ENCODE results near the gene PRKCB. TPM values are rescaled to one million over a fixed set of nuclear protein-coding genes. Genes with fewer than 3 reads are reported as not detected.

The PRKCB gene
- polyA plus RNA-seq, 1 experiment, result not detected

DNA sequence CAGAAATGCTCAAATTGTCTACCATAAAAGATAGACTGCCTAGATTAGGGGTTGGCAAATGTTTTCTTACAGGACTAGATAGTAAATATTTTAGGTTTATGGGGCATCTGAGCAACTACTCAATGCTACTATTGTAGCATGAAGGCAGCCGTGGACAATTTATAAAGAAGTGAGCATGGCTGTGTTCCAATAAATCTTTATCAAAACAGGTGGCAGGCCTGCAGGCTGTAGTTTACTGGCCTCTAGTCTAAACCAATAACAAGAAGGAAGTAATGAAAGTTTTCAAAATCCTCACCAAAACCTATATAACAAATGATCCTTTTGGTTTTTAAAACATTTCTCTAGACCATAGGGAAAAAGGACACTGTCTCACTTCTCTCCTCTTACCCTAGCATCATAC, 105.2 kb downstream of the PRKCB start:
- ChIA-PET POLR2A (no interaction called here), CTCF (interaction anchor here (1.5 kb wide), 1 partner anchor 137 kb away, joined by 4 read pairs; no protein-coding TSS in a partner anchor)
- H3K4me3 ChIP-seq (ENCODE audit: low read depth, low read length), result no peak overlapping the region
- no peaks in the 10 kb centered on the region for H3K27me3 ChIP-seq (ENCODE audit: control insufficient read depth, insufficient read depth, low read length)
- H3K36me3 ChIP-seq (ENCODE audit: control insufficient read depth, insufficient read depth, low read length), result no peaks in the 10 kb centered on the region
- TF ChIP-seq, protein P1, sequence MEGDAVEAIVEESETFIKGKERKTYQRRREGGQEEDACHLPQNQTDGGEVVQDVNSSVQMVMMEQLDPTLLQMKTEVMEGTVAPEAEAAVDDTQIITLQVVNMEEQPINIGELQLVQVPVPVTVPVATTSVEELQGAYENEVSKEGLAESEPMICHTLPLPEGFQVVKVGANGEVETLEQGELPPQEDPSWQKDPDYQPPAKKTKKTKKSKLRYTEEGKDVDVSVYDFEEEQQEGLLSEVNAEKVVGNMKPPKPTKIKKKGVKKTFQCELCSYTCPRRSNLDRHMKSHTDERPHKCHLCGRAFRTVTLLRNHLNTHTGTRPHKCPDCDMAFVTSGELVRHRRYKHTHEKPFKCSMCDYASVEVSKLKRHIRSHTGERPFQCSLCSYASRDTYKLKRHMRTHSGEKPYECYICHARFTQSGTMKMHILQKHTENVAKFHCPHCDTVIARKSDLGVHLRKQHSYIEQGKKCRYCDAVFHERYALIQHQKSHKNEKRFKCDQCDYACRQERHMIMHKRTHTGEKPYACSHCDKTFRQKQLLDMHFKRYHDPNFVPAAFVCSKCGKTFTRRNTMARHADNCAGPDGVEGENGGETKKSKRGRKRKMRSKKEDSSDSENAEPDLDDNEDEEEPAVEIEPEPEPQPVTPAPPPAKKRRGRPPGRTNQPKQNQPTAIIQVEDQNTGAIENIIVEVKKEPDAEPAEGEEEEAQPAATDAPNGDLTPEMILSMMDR (IDR thresholded peaks at IDR 0.05; ENCODE audit: insufficient read depth, low read depth, low read length), result no peak
- DNase-seq (ENCODE audit: low read depth), result no peak

DNA sequence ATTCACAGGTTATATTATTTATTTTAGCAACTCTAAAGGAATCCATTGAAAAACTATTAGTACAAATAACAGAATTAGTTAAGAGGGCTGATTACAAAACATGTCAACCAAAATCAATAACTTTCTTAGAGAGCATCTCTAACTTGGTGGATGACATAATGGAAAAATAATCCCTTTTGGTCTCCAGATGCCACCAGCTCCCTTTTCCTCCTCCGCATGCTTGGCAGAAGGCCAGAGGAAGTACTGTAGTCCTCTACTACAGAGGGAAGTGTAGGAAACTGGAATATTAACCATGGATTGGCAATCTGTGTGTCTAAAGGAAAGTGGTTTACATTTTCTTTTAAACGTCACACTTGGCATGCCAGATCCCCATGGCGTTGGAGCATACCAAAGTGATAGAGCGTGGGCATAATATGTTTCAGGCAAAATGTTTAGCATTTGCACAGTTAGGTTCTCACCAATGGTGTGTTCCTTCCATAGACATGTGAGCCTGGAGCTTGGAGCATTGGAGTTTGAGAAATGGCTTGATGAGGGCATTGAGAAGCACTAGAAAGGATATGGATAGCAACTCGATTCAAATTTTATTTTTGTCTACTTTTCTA, 106.3 kb downstream of the PRKCB start:
- ChIA-PET POLR2A (no interaction called here), CTCF (no interaction called here)

DNA sequence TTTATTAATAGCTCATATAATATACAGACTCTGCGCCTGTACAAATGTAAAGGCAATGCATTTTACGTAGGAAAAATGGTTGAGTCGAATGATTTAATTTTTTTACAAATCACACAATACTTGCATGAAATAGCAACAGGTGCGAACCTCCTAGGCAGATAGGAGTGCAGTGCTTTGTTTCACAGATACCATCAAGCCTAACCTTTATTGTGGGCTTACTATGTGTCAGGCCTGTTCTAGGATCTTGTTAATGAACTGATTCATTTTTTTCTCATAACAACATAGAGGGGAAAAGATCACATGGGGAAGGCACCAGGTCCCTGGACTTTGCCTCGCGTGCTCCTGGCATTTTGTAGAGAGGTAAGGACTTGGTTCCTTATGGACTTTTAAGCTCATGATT, 107.8 kb downstream of the PRKCB start:
- CTCF ChIA-PET, result no interaction called here
- TF ChIP-seq, protein P1 (IDR thresholded peaks at IDR 0.05; ENCODE audit: insufficient read depth, low read depth, low read length), result no peak

More for the DNA sequence above, 106.3 kb downstream of the PRKCB start:
- no peak for DNase-seq (ENCODE audit: low read depth)
- Histone ChIP-seq H3K4me3 (ENCODE audit: low read depth, low read length) (no peak overlapping the region), H3K36me3 (ENCODE audit: control insufficient read depth, insufficient read depth, low read length) (no peaks in the 10 kb centered on the region), H3K27me3 (ENCODE audit: control insufficient read depth, insufficient read depth, low read length) (no peaks in the 10 kb centered on the region)
- TF ChIP-seq, protein P1 (IDR thresholded peaks at IDR 0.05; ENCODE audit: insufficient read depth, low read depth, low read length), result no peak

DNA sequence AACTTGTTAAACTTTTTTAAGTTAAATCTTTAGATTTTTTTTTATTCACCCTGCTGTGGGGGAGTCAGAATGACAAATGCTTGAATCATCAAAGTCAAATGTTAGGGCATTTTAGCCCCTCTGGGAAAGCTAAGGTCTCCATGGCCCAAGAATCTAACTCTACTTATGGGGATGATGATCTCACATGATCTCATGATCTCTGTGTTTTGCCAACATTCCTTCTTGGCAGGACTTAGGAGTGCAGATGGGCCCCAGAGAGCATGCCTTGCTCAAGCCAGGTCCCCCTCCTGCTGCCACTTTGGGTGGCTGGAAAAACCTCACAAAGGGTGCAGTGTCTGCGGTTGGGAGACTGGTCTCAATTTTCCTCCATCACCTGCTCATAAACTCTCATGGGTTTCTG, 108.6 kb downstream of the PRKCB start:
- CTCF ChIA-PET, result no interaction called here
- no peak for DNase-seq (ENCODE audit: low read depth)
- Histone ChIP-seq H3K36me3 (ENCODE audit: control insufficient read depth, insufficient read depth, low read length) (no peaks in the 10 kb centered on the region), H3K27me3 (ENCODE audit: control insufficient read depth, insufficient read depth, low read length) (no peaks in the 10 kb centered on the region), H3K4me3 (ENCODE audit: low read depth, low read length) (no peak overlapping the region)
- TF ChIP-seq, protein P1 (IDR thresholded peaks at IDR 0.05; ENCODE audit: insufficient read depth, low read depth, low read length), result no peak
- POLR2A ChIA-PET, result no interaction called here

More for the DNA sequence above, 107.8 kb downstream of the PRKCB start:
- Histone ChIP-seq H3K36me3 (ENCODE audit: control insufficient read depth, insufficient read depth, low read length) (no peaks in the 10 kb centered on the region), H3K4me3 (ENCODE audit: low read depth, low read length) (no peak overlapping the region), H3K27me3 (ENCODE audit: control insufficient read depth, insufficient read depth, low read length) (no peaks in the 10 kb centered on the region)
- no peak for DNase-seq (ENCODE audit: low read depth)
- POLR2A ChIA-PET, result no interaction called here

DNA sequence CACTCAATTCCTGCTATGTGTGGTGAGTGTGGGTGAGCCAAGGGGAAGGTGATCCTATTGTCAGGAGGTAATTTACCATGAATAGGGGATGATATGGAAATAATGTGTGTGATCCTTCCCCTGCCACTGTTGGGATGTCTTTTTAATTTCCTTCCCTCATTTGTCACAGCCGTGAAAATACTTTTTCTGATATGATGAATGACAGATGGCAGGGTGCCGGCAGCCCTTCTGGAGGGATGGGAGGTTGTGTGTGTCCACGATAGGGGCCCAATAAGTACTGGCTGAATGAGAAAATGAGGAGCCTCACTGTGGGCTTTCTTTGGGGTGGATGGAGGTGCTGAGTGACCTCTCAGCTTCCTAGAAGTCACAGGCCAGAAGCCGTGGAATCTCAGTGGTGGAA, 109.5 kb downstream of the PRKCB start:
- TF ChIP-seq, protein P1 (IDR thresholded peaks at IDR 0.05; ENCODE audit: insufficient read depth, low read depth, low read length), result no peak
- ChIA-PET CTCF (no interaction called here), POLR2A (no interaction called here)
- Histone ChIP-seq H3K4me3 (ENCODE audit: low read depth, low read length) (no peak overlapping the region), H3K27me3 (ENCODE audit: control insufficient read depth, insufficient read depth, low read length) (no peaks in the 10 kb centered on the region), H3K36me3 (ENCODE audit: control insufficient read depth, insufficient read depth, low read length) (no peaks in the 10 kb centered on the region)
- DNase-seq (ENCODE audit: low read depth), result no peak

Data from BJ (cell line).